Liver (tissue), 9 donors: Measurements from ENCODE around the gene LAMB1. TPM values are rescaled to one million over a fixed set of nuclear protein-coding genes. Genes with fewer than 3 reads are reported as not detected.

Experiments
- DNase-seq: peaks from one replicate; pipeline ENCODE4 v3.0.0-alpha.2; 2017; ENCODE audit warnings: low spot score
- H3K27ac ChIP-seq, 2 donors: one replicate each; pipeline ENCODE4 v1.7.0; 2013; ENCODE audit warnings: inconsistent platforms in 2 of 2, low read length in 2 of 2, control low read depth in 1 of 2, low read depth in 1 of 2, mild to moderate bottlenecking in 1 of 2
- H3K27me3 ChIP-seq, 4 donors: one replicate each; pipeline versions ENCODE4 v1.6.1 to v1.7.0; 2013; ENCODE audit warnings: low read length in 3 of 4, inconsistent platforms in 1 of 4, mild to moderate bottlenecking in 1 of 4, moderate library complexity in 1 of 4; ENCODE audit not compliant: control insufficient read depth in 4 of 4, insufficient read depth in 4 of 4
- H3K36me3 ChIP-seq, 4 donors: one replicate each; pipeline versions ENCODE4 v1.6.1 to v1.7.0; 2013; ENCODE audit warnings: low read length in 3 of 4, mild to moderate bottlenecking in 3 of 4, low read depth in 1 of 4, moderate library complexity in 1 of 4; ENCODE audit not compliant: control insufficient read depth in 4 of 4, insufficient read depth in 3 of 4
- H3K4me1 ChIP-seq, 4 donors: one replicate each; pipeline versions ENCODE4 v1.6.1 to v1.7.0; 2013; ENCODE audit warnings: low read length in 3 of 4, mild to moderate bottlenecking in 3 of 4, moderate library complexity in 1 of 4; ENCODE audit not compliant: control insufficient read depth in 4 of 4, insufficient read depth in 4 of 4
- H3K4me3 ChIP-seq, 3 donors: one replicate each; pipeline versions ENCODE4 v1.6.1 to v1.7.0; 2013; ENCODE audit warnings: low read length in 3 of 3, control low read depth in 1 of 3, low read depth in 1 of 3, mild to moderate bottlenecking in 1 of 3
- H3K9ac ChIP-seq, 2 donors: one replicate each; pipeline ENCODE4 v1.7.0; 2013; ENCODE audit warnings: low read length in 2 of 2, mild to moderate bottlenecking in 2 of 2, moderate library complexity in 2 of 2, control low read depth in 1 of 2, low read depth in 1 of 2
- H3K9me3 ChIP-seq, 4 donors: one replicate each; pipeline versions ENCODE4 v1.6.1 to v1.7.0; 2013; ENCODE audit warnings: low read length in 3 of 4; ENCODE audit not compliant: control insufficient read depth in 4 of 4
- ATF3 ChIP-seq: IDR thresholded peaks from 2 replicates; pipeline ENCODE4 v1.6.1; 2016; ENCODE audit warnings: antibody characterized with exemption
- EGR1 ChIP-seq, 2 donors: IDR thresholded peaks; 2 replicates each; pipeline ENCODE4 v1.6.1; 2016 to 2018; ENCODE audit warnings: antibody characterized with exemption in 2 of 2, low read depth in 2 of 2
- FOXA1 ChIP-seq: IDR thresholded peaks from 2 replicates; pipeline ENCODE4 v1.6.1; 2016; ENCODE audit warnings: antibody characterized with exemption
- FOXA2 ChIP-seq: IDR thresholded peaks from 2 replicates; pipeline ENCODE4 v1.6.1; 2016; ENCODE audit warnings: antibody characterized with exemption
- GABPA ChIP-seq, 2 donors: IDR thresholded peaks in 1 of 2; conservative IDR thresholded peaks in 1 of 2; 2 replicates each; pipeline ENCODE4 v1.6.1; 2016; ENCODE audit warnings: antibody characterized with exemption in 2 of 2, mild to moderate bottlenecking in 1 of 2, moderate library complexity in 1 of 2
- HNF4A ChIP-seq, 2 donors: conservative IDR thresholded peaks; 2 replicates each; pipeline ENCODE4 v1.6.1; 2016; ENCODE audit warnings: antibody characterized with exemption in 2 of 2, mild to moderate bottlenecking in 2 of 2
- HNF4G ChIP-seq: IDR thresholded peaks from 2 replicates; pipeline ENCODE4 v1.6.1; 2016; ENCODE audit warnings: antibody characterized with exemption
- MAX ChIP-seq: IDR thresholded peaks from 2 replicates; pipeline ENCODE4 v1.6.1; 2016; ENCODE audit warnings: antibody characterized with exemption
- NR2F2 ChIP-seq: IDR thresholded peaks from 2 replicates; pipeline ENCODE4 v1.6.1; 2016; ENCODE audit warnings: antibody characterized with exemption
- REST ChIP-seq: IDR thresholded peaks from 2 replicates; pipeline ENCODE4 v1.6.1; 2016; ENCODE audit warnings: antibody characterized with exemption, mild to moderate bottlenecking
- RXRA ChIP-seq, 2 donors: IDR thresholded peaks; 2 replicates each; pipeline ENCODE4 v1.6.1; 2017 to 2018; ENCODE audit warnings: antibody characterized with exemption in 2 of 2, mild to moderate bottlenecking in 1 of 2
- SP1 ChIP-seq: IDR thresholded peaks from 2 replicates; pipeline ENCODE4 v1.6.1; 2018; ENCODE audit warnings: antibody characterized with exemption, mild to moderate bottlenecking
- TAF1 ChIP-seq: conservative IDR thresholded peaks from 2 replicates; pipeline ENCODE4 v1.6.1; 2016; ENCODE audit warnings: antibody characterized with exemption, mild to moderate bottlenecking
- YY1 ChIP-seq: IDR thresholded peaks from 2 replicates; pipeline ENCODE4 v1.6.1; 2016; ENCODE audit warnings: antibody characterized with exemption, mild to moderate bottlenecking
- ZBTB33 ChIP-seq: IDR thresholded peaks from 2 replicates; pipeline ENCODE4 v1.6.1; 2016; ENCODE audit warnings: antibody characterized with exemption
- WGBS: extraction: QIAGEN DNeasy Blood & Tissue Kit; methylation state at CpG from one replicate; pipeline ENCODE4 v1.1.7; 2013; 5-methylcytosine and 5-hydroxymethylcytosine counted together
- polyA plus RNA-seq, 2 donors: library from polyadenylated mRNA; stranded (reverse) in 1 of 2; unstranded in 1 of 2; fragments of 200-250 nt in 1 of 2; fragments of >200 nt in 1 of 2; fragmentation: Nextera tagmentation in 1 of 2; extraction: Ambion mirVana in 1 of 2; gene quantifications; one replicate each; pipeline versions ENCODE4 v1.2.1 to v1.2.3, GENCODE V29; 2013 to 2015
- total RNA-seq, 2 donors: library from RNA; depleted of rRNA; stranded (reverse); fragments of >200 nt; gene quantifications; one replicate each; pipeline ENCODE4 v1.2.3, GENCODE V29; 2014
- donor health status: healthy.
- donor health status: healthy.
- donor health status: healthy.
- donor health status: healthy.
- donor health status: healthy.

LAMB1 gene
- total and polyA plus RNA-seq, 4 donors, result 12.6 to 63.1 (median 25.8) TPM

GRCh38 chr7:107944411-107945169 is 58.4 kb downstream of the LAMB1 start (continued):
- no peak for TF ChIP-seq SP1
- TF ChIP-seq YY1, result no peak
- TF ChIP-seq HNF4G, result no peak
- no peak for TF ChIP-seq NR2F2
- TF ChIP-seq FOXA2, result no peak
- TF ChIP-seq MAX, result no peak
- no peak for TF ChIP-seq HNF4A (conservative IDR thresholded peaks at IDR 0.05)
- TF ChIP-seq TAF1, result no peak
- TF ChIP-seq EGR1 (IDR thresholded peaks at IDR 0.05; ENCODE audit: low read depth in 2 of 2), result no peak

- Histone ChIP-seq H3K4me3 (no peak overlapping the region), H3K27ac (no peak overlapping the region), H3K36me3 (peaks cover 0 to 9% (median 4%) of the 10 kb centered on the region in 4 donors), H3K9ac (no peak overlapping the region), H3K9me3 (no peaks in the 10 kb centered on the region), H3K4me1 (peaks cover 0 to 4% (median 0%) of the 10 kb centered on the region in 4 donors), H3K27me3 (no peaks in the 10 kb centered on the region)
- TF ChIP-seq TAF1, result no peak
- no peak for TF ChIP-seq EGR1 (IDR thresholded peaks at IDR 0.05; ENCODE audit: low read depth in 2 of 2)
- no peak for TF ChIP-seq FOXA1
- TF ChIP-seq REST, result no peak
- no peak for TF ChIP-seq GABPA (IDR thresholded peaks at IDR 0.05 in 1 of 2, conservative IDR thresholded peaks at IDR 0.05 in 1 of 2)
- no peak for TF ChIP-seq MAX
- TF ChIP-seq RXRA (IDR thresholded peaks at IDR 0.05), result no peak
- no peak for TF ChIP-seq ATF3
- no peak for TF ChIP-seq ZBTB33
- no peak for TF ChIP-seq HNF4G
- 90% methylated on average over 4 of the region's 4 CpGs for WGBS
- DNase-seq, result no peak
Measured at GRCh38 chr7:107943018-107943417, 59.9 kb downstream of the LAMB1 start.
